ENCODE measurements around the gene COL25A1.

Gene COL25A1

DNA sequence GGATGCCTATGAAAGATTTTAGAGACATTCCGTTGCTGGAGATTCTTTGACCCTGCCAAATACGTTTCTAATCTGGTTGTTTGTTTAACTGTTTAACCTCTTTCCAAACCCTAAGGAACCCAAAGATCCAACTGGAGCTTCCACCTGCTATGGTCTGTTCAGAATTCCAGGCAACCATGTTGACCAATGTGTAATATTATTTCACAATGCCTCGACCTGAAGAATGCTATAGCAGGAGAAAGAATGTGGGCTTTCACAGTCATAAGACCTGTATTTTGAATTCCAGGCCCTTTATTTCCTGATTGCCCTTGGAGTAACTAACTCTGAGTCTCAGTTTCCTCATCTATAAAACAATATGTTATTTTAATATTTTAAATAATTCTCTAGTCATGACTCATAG lies 90.8 kb downstream of the COL25A1 start:
- no peak for DNase-seq

DNA sequence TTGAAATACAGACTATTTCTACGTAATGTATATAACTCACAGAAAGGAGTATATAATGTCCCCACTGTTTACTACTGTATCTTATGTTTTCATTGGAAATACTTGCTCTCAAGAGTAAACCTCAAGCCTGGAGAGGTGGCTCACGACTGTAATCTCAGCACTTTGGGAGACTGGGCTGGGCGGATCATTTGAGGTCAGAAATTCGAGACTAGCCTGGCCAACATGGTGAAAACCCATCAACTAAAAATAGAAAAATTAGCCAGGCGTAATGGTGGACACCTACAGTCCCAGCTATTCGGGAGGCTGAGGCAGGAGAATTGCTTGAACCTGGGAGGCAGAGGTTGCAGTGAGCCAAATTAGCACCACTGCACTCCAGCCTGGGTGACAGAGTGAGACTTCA lies 92.8 kb downstream of the COL25A1 start:
- DNase-seq: no peak

DNA sequence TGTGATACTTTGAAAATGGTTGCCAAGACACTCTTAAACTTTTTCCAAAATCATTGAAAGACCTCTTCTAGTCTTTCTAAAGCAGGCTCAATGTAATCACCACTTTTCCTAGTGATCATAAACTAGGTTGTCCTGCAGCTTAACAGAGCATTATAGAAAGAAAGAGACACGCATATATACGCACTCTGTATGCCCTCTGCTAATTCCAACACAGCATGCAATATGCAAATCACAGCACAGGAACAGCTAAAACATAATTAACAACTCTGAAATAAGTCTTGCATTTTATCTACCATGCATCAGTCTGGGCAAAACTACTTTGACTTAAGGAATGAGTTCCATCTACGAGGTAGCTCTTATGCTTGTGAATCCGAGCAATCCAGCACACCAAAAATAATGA lies 94.6 kb downstream of the COL25A1 start:
- no peak for DNase-seq

GRCh38 chr4:109207061-109207460 lies 95.4 kb downstream of the COL25A1 start:
- no peak for DNase-seq

DNA sequence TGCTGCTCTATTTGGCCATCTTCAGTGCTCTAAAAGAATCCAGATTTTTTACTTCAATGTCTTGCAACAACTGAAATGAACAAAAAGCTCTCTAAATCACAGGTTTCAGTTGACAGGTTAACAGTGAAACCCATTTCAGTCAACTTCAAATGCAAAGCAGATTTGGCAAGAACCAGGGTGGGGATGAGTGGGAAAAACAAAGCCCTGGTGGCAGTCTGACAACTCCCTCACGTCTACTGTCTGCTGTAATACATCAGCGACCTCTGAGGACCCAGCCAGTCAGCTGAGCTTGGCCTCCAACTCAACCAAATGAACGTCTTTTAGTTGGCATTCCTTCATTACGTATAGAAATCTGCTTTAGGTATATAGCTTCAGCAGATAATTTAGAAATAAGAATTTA lies 95.8 kb downstream of the COL25A1 start:
- no peak for DNase-seq

DNA sequence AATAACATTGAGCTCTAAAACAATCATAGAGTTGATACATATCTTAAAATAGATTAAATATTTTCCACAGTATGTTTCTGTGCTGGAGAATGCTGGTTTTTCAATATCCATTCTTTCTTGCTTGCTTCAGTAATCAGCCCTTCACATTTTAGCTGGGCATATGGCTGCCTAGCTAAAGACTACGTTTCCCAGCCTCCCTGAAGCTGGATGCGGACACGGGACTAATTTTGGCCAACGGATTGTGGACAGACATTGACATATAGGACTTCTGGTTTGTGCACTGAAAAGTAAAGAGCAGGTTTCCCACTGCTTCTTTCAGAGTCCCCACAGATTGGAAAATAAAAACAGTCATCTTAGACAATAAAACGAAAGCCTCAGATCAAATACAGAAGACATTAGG lies 97.3 kb downstream of the COL25A1 start:
- no peak for DNase-seq

- DNase-seq: no peak
Measured at GRCh38 chr4:109199585-109199984, 102.9 kb downstream of the COL25A1 start.

DNA sequence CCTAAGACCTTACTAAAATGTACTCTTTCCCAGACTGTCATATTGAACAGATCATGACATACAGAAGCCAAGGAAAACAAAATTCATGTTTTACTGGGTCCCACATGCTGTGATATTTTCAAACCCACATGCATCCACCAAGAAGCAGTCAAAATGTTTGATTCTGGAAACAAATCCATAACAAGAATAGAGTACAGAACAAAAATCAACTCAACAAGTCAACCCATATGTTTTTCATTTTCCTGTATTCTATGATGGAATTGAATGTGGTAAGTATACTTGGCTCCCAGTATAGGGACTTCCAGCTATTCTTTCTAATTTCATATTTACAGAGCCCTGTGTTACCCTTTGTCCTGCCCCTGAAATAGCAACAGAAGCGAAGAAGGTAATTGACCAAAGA lies 106.8 kb downstream of the COL25A1 start:
- DNase-seq: no peak

DNA sequence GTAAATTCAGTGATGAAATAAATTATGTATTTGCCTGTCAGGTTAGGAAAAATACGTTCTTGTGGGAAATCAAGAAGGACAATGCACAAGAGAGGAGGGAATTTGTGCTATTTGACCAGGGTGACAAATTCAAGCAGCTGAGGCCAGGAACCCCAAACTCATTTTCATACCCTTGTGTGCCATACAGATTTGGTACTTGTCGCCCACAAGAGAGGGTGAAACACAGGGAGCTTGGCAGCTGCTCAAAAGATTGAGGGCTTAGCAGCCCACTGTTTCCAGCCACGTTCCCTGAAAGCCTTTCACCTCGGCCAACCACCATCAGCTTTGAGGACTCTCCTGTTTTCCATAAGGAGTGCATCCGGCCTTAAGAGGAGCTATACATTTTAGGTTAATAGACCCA lies 111.2 kb downstream of the COL25A1 start:
- no peak for DNase-seq

DNA sequence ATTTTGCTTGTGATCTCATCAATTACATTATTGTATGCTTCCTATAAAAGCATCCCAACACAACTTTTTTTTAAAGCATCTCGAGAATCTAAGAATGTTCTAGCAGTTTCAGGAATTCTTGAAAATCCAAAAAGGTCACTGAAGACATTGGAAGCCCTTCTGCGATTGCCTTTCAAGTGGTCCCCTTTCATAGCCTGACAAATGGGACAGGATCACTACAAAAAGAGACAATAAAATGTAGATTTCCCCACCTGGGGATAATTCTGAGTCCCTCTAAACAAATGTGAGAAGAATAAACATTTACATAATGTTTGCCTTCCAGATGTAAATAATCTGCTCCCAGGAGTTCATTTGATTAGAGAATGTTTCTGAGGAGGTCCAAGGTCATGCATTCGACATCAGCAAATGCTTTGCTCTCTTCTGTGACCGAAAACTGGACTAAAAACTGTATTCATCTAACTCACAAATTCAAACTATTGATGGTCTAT lies 116.0 kb downstream of the COL25A1 start:
- DNase-seq: no peak

- no peak for DNase-seq
Measured at GRCh38 chr4:109185951-109186350, 116.5 kb downstream of the COL25A1 start.

GRCh38 chr4:109185548-109185947 lies 116.9 kb downstream of the COL25A1 start:
- DNase-seq: no peak

GRCh38 chr4:109184491-109184961 lies 117.9 kb downstream of the COL25A1 start:
- DNase-seq: no peak

DNA sequence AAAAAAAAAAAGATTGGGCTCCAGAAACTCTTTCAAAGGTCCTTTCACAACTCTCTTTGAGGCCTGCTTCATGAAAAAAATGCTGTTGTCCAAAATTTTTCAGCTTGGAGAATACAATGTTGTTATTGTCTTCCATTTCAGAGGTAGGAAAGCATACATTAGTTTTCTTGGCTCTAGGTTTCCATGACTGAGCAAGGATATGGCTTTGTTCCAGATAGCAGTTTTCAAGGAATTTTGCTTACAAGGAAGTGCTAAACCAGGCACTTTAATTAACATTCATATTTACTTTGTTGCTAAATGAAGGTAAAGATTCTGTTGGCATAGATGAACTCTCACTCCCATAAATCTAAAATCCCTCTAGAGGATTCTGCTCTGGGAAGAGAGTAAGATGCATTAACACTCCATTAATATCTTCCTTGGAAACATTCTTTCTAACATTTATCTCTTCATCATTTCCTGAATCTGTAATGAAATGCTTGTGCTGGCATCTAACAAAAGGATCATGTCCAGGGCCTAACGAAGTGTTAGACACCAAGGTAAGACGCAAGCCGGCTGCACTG lies 118.4 kb downstream of the COL25A1 start:
- DNase-seq: no peak

DNA sequence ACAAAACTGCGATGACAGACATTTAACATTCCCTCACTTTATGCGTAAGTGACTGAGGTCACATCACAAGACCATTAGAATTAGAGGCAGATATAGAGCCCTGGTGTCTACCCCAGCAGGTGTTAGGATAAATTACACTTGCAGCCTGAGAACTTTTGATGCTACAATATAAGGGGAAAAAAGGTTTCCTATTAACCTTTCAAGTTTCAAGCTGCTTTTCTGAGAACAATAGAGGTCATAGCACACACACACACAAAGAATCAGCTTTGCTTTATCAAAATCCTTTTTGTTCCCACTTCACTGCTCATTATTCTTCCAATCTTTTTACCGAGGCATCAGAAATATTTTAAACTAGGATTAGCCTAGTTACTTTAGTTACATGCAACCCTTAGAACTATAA lies 119.8 kb downstream of the COL25A1 start:
- DNase-seq: no peak

DNA sequence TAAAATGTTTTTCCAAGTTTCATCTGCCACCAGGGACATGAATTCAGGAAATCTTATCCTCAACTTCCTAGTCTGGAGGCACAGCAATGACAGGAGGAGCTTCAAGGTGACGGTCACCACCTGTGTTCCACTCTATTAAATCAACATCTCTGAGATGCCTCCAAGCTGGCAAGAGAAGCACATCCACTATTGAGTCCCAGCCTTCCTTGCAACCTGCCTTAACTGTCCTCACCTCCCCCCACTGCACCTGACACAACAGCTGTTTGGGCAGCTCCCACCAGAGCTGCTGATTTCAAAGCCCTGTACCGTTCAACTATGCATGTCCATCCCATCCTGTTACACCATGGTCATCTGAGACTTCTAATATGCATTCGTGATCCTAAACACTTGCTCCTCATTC lies 123.4 kb downstream of the COL25A1 start:
- no peak for DNase-seq

DNA sequence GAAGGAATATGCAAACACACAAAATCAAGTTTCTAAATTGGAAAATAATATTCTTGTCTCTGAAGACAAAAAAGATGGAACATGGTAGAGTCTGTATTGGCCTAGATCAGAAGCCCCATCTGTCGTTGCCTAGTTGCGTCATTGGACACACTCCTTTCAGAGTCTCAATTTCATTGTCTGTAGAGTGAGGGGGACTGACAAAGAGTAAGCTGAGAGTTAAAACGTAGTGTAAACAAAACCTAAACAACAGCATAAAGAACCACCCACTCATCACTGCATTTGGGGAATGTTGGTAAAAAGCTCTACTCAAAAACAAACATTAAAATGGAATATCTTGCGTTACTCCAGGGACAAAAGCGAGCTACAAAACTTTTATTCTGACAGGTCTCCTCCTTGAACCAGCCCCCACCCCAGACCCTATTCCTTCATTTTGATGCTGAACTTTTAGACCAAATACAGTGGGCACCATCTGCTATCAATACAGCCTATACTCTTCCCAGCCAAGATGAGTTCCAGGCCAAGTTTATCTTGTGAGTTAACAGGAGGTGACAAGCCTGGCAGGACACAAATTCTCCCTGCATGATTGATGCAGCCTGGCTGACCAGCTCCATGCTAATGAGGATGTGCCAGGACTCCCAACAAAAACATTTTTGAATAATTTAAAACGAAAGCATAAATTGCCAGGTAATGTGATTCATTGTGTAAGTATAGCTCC lies 125.2 kb downstream of the COL25A1 start:
- DNase-seq: no peak

GRCh38 chr4:109174224-109174953 lies 128.1 kb downstream of the COL25A1 start:
- DNase-seq: no peak

- no peak for DNase-seq
Measured at GRCh38 chr4:109172301-109172700, 130.2 kb downstream of the COL25A1 start.

- DNase-seq: no peak
Measured at GRCh38 chr4:109171070-109171469, 131.4 kb downstream of the COL25A1 start.

DNA sequence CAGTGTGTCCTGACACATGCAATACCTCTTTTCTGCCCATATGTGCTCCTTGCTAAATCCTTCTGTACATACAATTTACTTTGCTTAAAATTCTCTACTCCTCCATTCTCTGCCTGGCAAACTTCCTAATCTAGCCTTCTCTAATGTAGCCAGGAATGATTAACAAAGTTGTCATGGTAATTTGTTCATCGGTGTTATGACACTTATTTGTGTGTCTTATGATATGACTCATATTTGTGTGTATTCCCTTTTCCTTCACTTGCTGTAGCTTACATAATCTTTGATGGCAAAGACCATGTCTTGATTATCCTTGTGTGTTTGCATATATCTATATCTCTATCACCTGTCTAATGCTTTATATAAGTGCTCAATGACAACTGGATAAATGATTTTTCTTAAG lies 133.3 kb downstream of the COL25A1 start:
- no peak for DNase-seq

GRCh38 chr4:109166586-109166985 lies 135.9 kb downstream of the COL25A1 start:
- no peak for DNase-seq

DNA sequence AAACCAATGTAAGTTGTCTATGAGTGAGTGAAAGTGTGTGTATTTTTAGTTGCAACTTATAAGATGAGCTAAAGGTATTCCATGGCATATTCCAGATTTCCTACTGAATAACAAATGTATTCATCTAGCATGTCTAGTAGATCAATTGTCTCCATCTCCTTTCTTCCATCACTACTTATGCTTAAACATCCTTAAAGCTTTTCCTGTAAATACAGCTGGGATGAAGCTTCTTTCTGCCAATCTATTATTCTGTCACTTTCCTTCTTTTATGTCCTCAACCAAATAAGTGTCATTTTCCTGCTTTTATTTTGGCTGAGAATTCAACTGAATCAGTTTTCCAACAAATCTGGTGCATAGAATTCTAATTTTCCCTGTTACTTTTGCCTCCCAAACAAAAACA lies 136.3 kb downstream of the COL25A1 start:
- no peak for DNase-seq

DNA sequence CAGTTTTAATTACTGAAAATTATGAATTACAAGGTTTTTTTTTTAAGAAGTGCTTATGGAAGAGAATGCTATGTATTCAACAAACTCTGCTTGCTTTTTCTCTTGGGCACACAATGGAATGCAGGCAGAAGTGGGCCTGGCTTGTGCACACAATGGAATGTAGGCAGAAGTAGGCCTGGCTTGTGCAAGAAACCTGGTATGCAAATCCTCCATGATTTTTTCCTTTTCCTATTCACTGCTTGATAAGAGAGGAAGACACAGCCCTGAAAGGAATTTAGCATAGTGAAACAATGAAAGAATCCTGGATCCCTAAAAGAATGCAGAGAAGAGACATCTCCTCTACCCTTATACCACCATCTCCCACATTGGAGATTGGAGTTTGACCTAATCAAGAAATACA lies 138.4 kb downstream of the COL25A1 start:
- DNase-seq: no peak
